Measurements from ENCODE around the gene RALB. TPM values are rescaled to one million over a fixed set of nuclear protein-coding genes. Genes with fewer than 3 reads are reported as not detected.

Gene RALB
- total RNA-seq, 1 experiment from 2014 or later, result 17.1 TPM

DNA sequence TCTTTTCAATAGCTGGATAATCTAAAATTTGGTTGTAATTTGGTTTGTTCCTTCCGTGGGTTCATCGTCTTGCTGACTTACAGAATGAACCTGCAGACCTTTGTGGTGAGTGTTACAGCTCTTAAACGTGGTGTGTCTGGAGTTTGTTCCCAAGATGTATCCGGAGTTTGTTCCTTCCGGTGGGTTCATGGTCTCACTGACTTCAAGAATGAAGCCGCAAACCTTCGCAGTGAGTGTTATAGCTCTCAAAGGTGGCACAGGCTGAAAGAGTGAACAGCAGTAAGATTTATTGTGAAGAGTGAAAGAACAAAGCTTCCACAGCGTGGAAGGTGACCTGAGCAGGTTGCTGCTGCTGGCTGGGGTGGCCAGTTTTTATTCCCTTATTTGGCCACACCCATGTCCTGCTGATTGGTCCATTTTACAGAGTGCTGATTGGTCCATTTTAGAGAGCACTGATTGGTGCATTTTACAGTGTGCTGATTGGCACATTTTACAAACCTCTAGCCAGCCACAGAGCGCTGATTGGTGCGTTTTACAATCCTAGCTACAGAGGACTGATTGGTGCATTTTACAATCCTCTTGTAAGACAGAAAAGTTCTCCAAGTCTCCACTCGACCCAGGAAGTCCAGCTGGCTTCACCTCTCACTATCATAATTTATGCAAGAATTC is 16.6 kb downstream of the RALB start:
- peaks cover 9% of the 10 kb centered on the region for H3K36me3 Mint-ChIP-seq
- TF ChIP-seq USF2 (CRISPR knock-in tag; IDR thresholded peaks at IDR 0.05) (no peak), NFYB (CRISPR knock-in tag; conservative IDR thresholded peaks at IDR 0.05; ENCODE audit: low read depth) (peak; percentile 69)
- H3K9me3 Mint-ChIP-seq, result peaks cover 22% of the 10 kb centered on the region
- ChIA-PET CTCF (interaction anchor here (1.5 kb wide), 1 partner anchor 14 kb away, joined by 4 read pairs; no protein-coding TSS in a partner anchor), POLR2A (no interaction called here)
- DNase-seq (ENCODE audit: low spot score) (no peak), ATAC-seq (no peak)
- no peaks in the 10 kb centered on the region for H3K27me3 Mint-ChIP-seq (ENCODE audit: low read depth)
- H3K4me1 Mint-ChIP-seq, result peaks cover 9% of the 10 kb centered on the region
- H3K27ac Mint-ChIP-seq, result no peak overlapping the region
- H3K4me3 Mint-ChIP-seq, result no peak overlapping the region

DNA sequence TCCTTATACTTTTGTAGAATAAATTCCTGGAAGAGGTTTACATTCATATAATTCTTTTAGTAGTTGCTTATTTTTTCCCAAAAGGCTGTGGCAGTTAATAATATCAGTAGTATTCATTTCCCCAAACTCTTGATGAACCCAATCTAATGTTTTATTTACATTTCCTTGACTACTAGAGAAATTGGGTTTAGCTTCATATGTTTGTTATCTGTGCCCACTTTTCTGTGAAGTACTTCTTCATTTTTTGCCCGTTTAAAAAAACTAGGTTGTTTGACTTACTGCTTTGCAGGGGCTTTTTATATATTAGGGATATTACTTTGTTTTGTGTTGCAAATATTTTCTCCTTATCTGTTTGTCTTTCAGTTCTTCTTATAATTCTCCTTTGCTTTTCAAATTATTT is 17.2 kb downstream of the RALB start:
- ATAC-seq (no peak), DNase-seq (ENCODE audit: low spot score) (no peak)
- ChIA-PET CTCF (interaction anchor here (1.5 kb wide), 1 partner anchor 14 kb away, joined by 4 read pairs; no protein-coding TSS in a partner anchor), POLR2A (no interaction called here)
- H3K36me3 Mint-ChIP-seq, result peaks cover 9% of the 10 kb centered on the region
- peaks cover 7% of the 10 kb centered on the region for H3K4me1 Mint-ChIP-seq
- no peaks in the 10 kb centered on the region for H3K27me3 Mint-ChIP-seq (ENCODE audit: low read depth)
- H3K27ac Mint-ChIP-seq, result no peak overlapping the region
- H3K9me3 Mint-ChIP-seq, result peaks cover 28% of the 10 kb centered on the region
- H3K4me3 Mint-ChIP-seq, result no peak overlapping the region
- TF ChIP-seq ZNF671 (CRISPR knock-in tag; IDR thresholded peaks at IDR 0.05) (no peak), JAZF1 (CRISPR knock-in tag; IDR thresholded peaks at IDR 0.05) (no peak), RORB (CRISPR knock-in tag; IDR thresholded peaks at IDR 0.05) (no peak), EMX1 (CRISPR knock-in tag; IDR thresholded peaks at IDR 0.05) (no peak), NFATC4 (CRISPR knock-in tag; IDR thresholded peaks at IDR 0.05) (no peak), NR1H2 (CRISPR knock-in tag; IDR thresholded peaks at IDR 0.05) (no peak), GRHL2 (CRISPR knock-in tag; IDR thresholded peaks at IDR 0.05; ENCODE audit: insufficient replicate concordance, severe bottlenecking) (no peak), TCF7 (CRISPR knock-in tag; IDR thresholded peaks at IDR 0.05; ENCODE audit: low read depth) (no peak), ESRRA (CRISPR knock-in tag; IDR thresholded peaks at IDR 0.05; ENCODE audit: borderline replicate concordance) (no peak), SMAD3 (CRISPR knock-in tag; IDR thresholded peaks at IDR 0.05; ENCODE audit: borderline replicate concordance) (no peak)
- TF ChIP-seq, protein P1, sequence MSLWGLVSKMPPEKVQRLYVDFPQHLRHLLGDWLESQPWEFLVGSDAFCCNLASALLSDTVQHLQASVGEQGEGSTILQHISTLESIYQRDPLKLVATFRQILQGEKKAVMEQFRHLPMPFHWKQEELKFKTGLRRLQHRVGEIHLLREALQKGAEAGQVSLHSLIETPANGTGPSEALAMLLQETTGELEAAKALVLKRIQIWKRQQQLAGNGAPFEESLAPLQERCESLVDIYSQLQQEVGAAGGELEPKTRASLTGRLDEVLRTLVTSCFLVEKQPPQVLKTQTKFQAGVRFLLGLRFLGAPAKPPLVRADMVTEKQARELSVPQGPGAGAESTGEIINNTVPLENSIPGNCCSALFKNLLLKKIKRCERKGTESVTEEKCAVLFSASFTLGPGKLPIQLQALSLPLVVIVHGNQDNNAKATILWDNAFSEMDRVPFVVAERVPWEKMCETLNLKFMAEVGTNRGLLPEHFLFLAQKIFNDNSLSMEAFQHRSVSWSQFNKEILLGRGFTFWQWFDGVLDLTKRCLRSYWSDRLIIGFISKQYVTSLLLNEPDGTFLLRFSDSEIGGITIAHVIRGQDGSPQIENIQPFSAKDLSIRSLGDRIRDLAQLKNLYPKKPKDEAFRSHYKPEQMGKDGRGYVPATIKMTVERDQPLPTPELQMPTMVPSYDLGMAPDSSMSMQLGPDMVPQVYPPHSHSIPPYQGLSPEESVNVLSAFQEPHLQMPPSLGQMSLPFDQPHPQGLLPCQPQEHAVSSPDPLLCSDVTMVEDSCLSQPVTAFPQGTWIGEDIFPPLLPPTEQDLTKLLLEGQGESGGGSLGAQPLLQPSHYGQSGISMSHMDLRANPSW (CRISPR knock-in tag; conservative IDR thresholded peaks at IDR 0.05; ENCODE audit: low read depth), result no peak
- TF ChIP-seq, protein P2, sequence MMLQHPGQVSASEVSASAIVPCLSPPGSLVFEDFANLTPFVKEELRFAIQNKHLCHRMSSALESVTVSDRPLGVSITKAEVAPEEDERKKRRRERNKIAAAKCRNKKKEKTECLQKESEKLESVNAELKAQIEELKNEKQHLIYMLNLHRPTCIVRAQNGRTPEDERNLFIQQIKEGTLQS (CRISPR knock-in tag; conservative IDR thresholded peaks at IDR 0.05), result no peak
- TF ChIP-seq, protein P3, sequence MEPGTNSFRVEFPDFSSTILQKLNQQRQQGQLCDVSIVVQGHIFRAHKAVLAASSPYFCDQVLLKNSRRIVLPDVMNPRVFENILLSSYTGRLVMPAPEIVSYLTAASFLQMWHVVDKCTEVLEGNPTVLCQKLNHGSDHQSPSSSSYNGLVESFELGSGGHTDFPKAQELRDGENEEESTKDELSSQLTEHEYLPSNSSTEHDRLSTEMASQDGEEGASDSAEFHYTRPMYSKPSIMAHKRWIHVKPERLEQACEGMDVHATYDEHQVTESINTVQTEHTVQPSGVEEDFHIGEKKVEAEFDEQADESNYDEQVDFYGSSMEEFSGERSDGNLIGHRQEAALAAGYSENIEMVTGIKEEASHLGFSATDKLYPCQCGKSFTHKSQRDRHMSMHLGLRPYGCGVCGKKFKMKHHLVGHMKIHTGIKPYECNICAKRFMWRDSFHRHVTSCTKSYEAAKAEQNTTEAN (CRISPR knock-in tag; IDR thresholded peaks at IDR 0.05), result no peak
- TF ChIP-seq, protein P4, sequence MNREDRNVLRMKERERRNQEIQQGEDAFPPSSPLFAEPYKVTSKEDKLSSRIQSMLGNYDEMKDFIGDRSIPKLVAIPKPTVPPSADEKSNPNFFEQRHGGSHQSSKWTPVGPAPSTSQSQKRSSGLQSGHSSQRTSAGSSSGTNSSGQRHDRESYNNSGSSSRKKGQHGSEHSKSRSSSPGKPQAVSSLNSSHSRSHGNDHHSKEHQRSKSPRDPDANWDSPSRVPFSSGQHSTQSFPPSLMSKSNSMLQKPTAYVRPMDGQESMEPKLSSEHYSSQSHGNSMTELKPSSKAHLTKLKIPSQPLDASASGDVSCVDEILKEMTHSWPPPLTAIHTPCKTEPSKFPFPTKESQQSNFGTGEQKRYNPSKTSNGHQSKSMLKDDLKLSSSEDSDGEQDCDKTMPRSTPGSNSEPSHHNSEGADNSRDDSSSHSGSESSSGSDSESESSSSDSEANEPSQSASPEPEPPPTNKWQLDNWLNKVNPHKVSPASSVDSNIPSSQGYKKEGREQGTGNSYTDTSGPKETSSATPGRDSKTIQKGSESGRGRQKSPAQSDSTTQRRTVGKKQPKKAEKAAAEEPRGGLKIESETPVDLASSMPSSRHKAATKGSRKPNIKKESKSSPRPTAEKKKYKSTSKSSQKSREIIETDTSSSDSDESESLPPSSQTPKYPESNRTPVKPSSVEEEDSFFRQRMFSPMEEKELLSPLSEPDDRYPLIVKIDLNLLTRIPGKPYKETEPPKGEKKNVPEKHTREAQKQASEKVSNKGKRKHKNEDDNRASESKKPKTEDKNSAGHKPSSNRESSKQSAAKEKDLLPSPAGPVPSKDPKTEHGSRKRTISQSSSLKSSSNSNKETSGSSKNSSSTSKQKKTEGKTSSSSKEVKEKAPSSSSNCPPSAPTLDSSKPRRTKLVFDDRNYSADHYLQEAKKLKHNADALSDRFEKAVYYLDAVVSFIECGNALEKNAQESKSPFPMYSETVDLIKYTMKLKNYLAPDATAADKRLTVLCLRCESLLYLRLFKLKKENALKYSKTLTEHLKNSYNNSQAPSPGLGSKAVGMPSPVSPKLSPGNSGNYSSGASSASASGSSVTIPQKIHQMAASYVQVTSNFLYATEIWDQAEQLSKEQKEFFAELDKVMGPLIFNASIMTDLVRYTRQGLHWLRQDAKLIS (CRISPR knock-in tag; IDR thresholded peaks at IDR 0.05; ENCODE audit: borderline replicate concordance), result no peak
